Progenitor cell of endocrine pancreas (in vitro differentiated cells): ENCODE data around the gene ALKBH8. TPM values are rescaled to one million over a fixed set of nuclear protein-coding genes. Genes with fewer than 3 reads are reported as not detected.
"Not testable (repeated sequence)": the region's sequence is repeated elsewhere in the genome, so short reads cannot be mapped to it uniquely, and the experiment has no call there.

ENCODE experiments used
- DNase-seq: peaks from one replicate; pipeline ENCODE4 v3.0.0; 2021; ENCODE audit warnings: low spot score; ENCODE audit not compliant: unreplicated experiment
- H3K27ac Mint-ChIP-seq: 2 replicates; pipeline ENCODE4 v1.8.0; 2021; ENCODE audit warnings: mild to moderate bottlenecking, moderate library complexity, mixed read lengths
- H3K27me3 Mint-ChIP-seq: 2 replicates; pipeline ENCODE4 v1.8.0; 2021; ENCODE audit warnings: mixed read lengths
- H3K36me3 Mint-ChIP-seq: 2 replicates; pipeline ENCODE4 v1.8.0; 2022; ENCODE audit warnings: mixed read lengths; ENCODE audit not compliant: insufficient read depth
- H3K4me1 Mint-ChIP-seq: 2 replicates; pipeline ENCODE4 v1.8.0; 2021; ENCODE audit warnings: low read depth, mixed read lengths
- H3K4me3 Mint-ChIP-seq: 2 replicates; pipeline ENCODE4 v1.8.0; 2021; ENCODE audit warnings: low read depth, mild to moderate bottlenecking, moderate library complexity, mixed read lengths
- H3K9me3 Mint-ChIP-seq: 2 replicates; pipeline ENCODE4 v1.8.0; 2021; ENCODE audit warnings: low read depth, mixed read lengths
- CTCF ChIP-seq: fragments of 200-600 bp; sonication (generic); IDR thresholded peaks from one replicate; pipeline ENCODE4 v1.5.0; 2021; ENCODE audit warnings: antibody characterized with exemption, mild to moderate bottlenecking; ENCODE audit not compliant: unreplicated experiment
- total RNA-seq: library from RNA; stranded (reverse); gene quantifications from 2 replicates; pipeline ENCODE4 v1.2.1, GENCODE V29; 2021

Gene ALKBH8
- total RNA-seq, 1 donor from 2014 or later, result 6.9 TPM

GRCh38 chr11:107547961-107548360 is 17.6 kb downstream of the ALKBH8 start:
- TF ChIP-seq CTCF, result no peak
- Mint-ChIP-seq H3K27ac (no peak overlapping the region), H3K27me3 (no peaks in the 10 kb centered on the region), H3K36me3 (peaks cover 4% of the 10 kb centered on the region), H3K4me1 (peaks cover 3% of the 10 kb centered on the region), H3K9me3 (no peaks in the 10 kb centered on the region), H3K4me3 (no peak overlapping the region)
- no peak for DNase-seq

GRCh38 chr11:107545101-107545514 is 20.4 kb downstream of the ALKBH8 start:
- Mint-ChIP-seq H3K4me3 (no peak overlapping the region), H3K36me3 (peaks cover 2% of the 10 kb centered on the region), H3K27me3 (no peaks in the 10 kb centered on the region), H3K4me1 (peaks cover 3% of the 10 kb centered on the region), H3K27ac (no peak overlapping the region), H3K9me3 (no peaks in the 10 kb centered on the region)
- no peak for TF ChIP-seq CTCF
- no peak for DNase-seq

GRCh38 chr11:107538821-107539220 is 26.7 kb downstream of the ALKBH8 start:
- no peak for TF ChIP-seq CTCF
- no peak overlapping the region for H3K27ac Mint-ChIP-seq

GRCh38 chr11:107538239-107538638 is 27.3 kb downstream of the ALKBH8 start:
- DNase-seq, result no peak
- Mint-ChIP-seq H3K9me3 (no peaks in the 10 kb centered on the region), H3K4me1 (peaks cover 5% of the 10 kb centered on the region), H3K27ac (no peak overlapping the region), H3K36me3 (peaks cover 18% of the 10 kb centered on the region), H3K4me3 (no peak overlapping the region), H3K27me3 (no peaks in the 10 kb centered on the region)
- no peak for TF ChIP-seq CTCF

More at GRCh38 chr11:107538821-107539220, 26.7 kb downstream of the ALKBH8 start:
- no peaks in the 10 kb centered on the region for H3K27me3 Mint-ChIP-seq
- no peak overlapping the region for H3K4me3 Mint-ChIP-seq
- peaks cover 5% of the 10 kb centered on the region for H3K4me1 Mint-ChIP-seq
- DNase-seq, result no peak
- peaks cover 18% of the 10 kb centered on the region for H3K36me3 Mint-ChIP-seq
- H3K9me3 Mint-ChIP-seq, result no peaks in the 10 kb centered on the region

- H3K4me1 Mint-ChIP-seq, DNase-seq, H3K27ac Mint-ChIP-seq, H3K27me3 Mint-ChIP-seq, H3K9me3 Mint-ChIP-seq, H3K4me3 Mint-ChIP-seq: not testable (repeated sequence)
- peaks cover 16% of the 10 kb centered on the region for H3K36me3 Mint-ChIP-seq
These were observed 28.4 kb downstream of the ALKBH8 start for GRCh38 chr11:107537155-107537554.

- H3K9me3 Mint-ChIP-seq, result no peaks in the 10 kb centered on the region
- no peak overlapping the region for H3K4me3 Mint-ChIP-seq
- TF ChIP-seq CTCF, result no peak
- H3K27me3 Mint-ChIP-seq, result no peaks in the 10 kb centered on the region
- H3K4me1 Mint-ChIP-seq, result peaks cover 5% of the 10 kb centered on the region
- H3K36me3 Mint-ChIP-seq, result peaks cover 10% of the 10 kb centered on the region
- no peak for DNase-seq
- H3K27ac Mint-ChIP-seq, result no peak overlapping the region
These were observed 39.3 kb downstream of the ALKBH8 start for GRCh38 chr11:107526197-107526596.
